HepG2 (cell line): ENCODE data around the gene SAMD14. TPM values are rescaled to one million over a fixed set of nuclear protein-coding genes. Genes with fewer than 3 reads are reported as not detected.

Source experiments
- ATAC-seq: fragments of 200-7000 bp; cut with Tn5 transposase; 3 replicates; pipeline ENCODE4 v1.9.1; 2020; ENCODE audit warnings: mild to moderate bottlenecking, moderate library complexity
- BruUV-seq: library from RNA; stranded (reverse); fragments of 400-500 nt; replicated peaks from 2 replicates; lab custom pipeline; 2021; lab: Mats Ljungman, UMichigan
- CTCF ChIA-PET: fragments of 300-600 bp; formaldehyde crosslinking; extraction: SDS; loops from one replicate; lab custom pipeline; 2021; ENCODE audit warnings: low total read pairs, inconsistent platforms, low intra/inter-chr PET ratio; lab: Yijun Ruan, JAX
- POLR2A ChIA-PET: fragments of 350-600 bp; sonication (Branson Sonifier 250); formaldehyde crosslinking; loops from one replicate; lab custom pipeline; 2020; ENCODE audit warnings: antibody characterized with exemption, inconsistent platforms; lab: Yijun Ruan, JAX
- DNase-seq: peaks from one replicate; pipeline ENCODE4 v3.0.0-alpha.2; 2015; ENCODE audit warnings: low spot score
- FAIRE-seq: peaks from 3 replicates; lab custom pipeline; 2011; peaks lifted over from hg19 to GRCh38; lab: Jason Lieb, UNC
- H2AFZ ChIP-seq: one replicate; pipeline ENCODE4 v1.6.1; 2011; ENCODE audit warnings: low read length, inconsistent platforms
- H3K27ac ChIP-seq: fragments of 300-600 bp; 3 replicates; pipeline ENCODE4 v1.8.0; 2011; ENCODE audit warnings: mixed run types, mild to moderate bottlenecking, mixed read lengths, low read length, inconsistent platforms; ENCODE audit not compliant: insufficient read depth; ENCODE audit errors: extremely low read length
- H3K27me3 ChIP-seq, 2 experiments: fragments of 200-600 bp in 1 of 2; 2 replicates in 1 of 2; 3 replicates in 1 of 2; pipeline versions ENCODE4 v1.6.0 to v1.8.0; 2011; ENCODE audit warnings: low read length in 2 of 2, mild to moderate bottlenecking in 2 of 2, moderate library complexity in 2 of 2, inconsistent platforms in 1 of 2; ENCODE audit not compliant: insufficient read depth in 2 of 2, control insufficient read depth in 1 of 2
- H3K36me3 ChIP-seq, 2 experiments: fragments of 200-600 bp in 1 of 2; replicated peaks in 1 of 2; 2 replicates in 1 of 2; 3 replicates in 1 of 2; pipeline versions ENCODE4 v1.5.1 to v1.8.0; 2011; ENCODE audit warnings: low read length in 2 of 2, inconsistent platforms in 1 of 2; ENCODE audit not compliant: insufficient read depth in 2 of 2, control insufficient read depth in 1 of 2
- H3K4me1 ChIP-seq: 2 replicates; pipeline ENCODE4 v1.5.1; 2012; ENCODE audit warnings: low read length, inconsistent platforms; ENCODE audit not compliant: insufficient read depth
- H3K4me2 ChIP-seq: 2 replicates; pipeline ENCODE4 v1.6.0; 2011; ENCODE audit warnings: low read depth, low read length, inconsistent platforms
- H3K4me3 ChIP-seq, 3 experiments: fragments of 200-600 bp in 1 of 3; sonication (generic), shearing (Covaris generic) in 1 of 3; replicated peaks in 1 of 3; 2 replicates each; pipeline ENCODE4 v1.5.1; 2011 to 2016; ENCODE audit warnings: low read length in 3 of 3, inconsistent platforms in 2 of 3, low read depth in 2 of 3, mild to moderate bottlenecking in 2 of 3, control low read depth in 1 of 3, mixed read lengths in 1 of 3; ENCODE audit not compliant: insufficient read depth in 1 of 3
- H3K79me2 ChIP-seq: one replicate; pipeline ENCODE4 v1.6.1; 2011; ENCODE audit warnings: low read length, inconsistent platforms; ENCODE audit not compliant: insufficient read depth
- H3K9ac ChIP-seq: 2 replicates; pipeline ENCODE4 v1.6.0; 2011; ENCODE audit warnings: mild to moderate bottlenecking, low read depth, low read length, inconsistent platforms; ENCODE audit not compliant: insufficient read depth
- H3K9me3 ChIP-seq: 2 replicates; pipeline ENCODE4 v1.5.1; 2012; ENCODE audit warnings: mild to moderate bottlenecking, low read length
- H4K20me1 ChIP-seq: 2 replicates; pipeline ENCODE4 v1.6.0; 2011; ENCODE audit warnings: inconsistent platforms, mild to moderate bottlenecking, low read length, moderate library complexity; ENCODE audit not compliant: insufficient read depth
- DMAP1 ChIP-seq: IDR thresholded peaks from 2 replicates; pipeline ENCODE4 v1.6.1; 2016
- FOSL2 ChIP-seq: sonication (generic); formaldehyde crosslinking; IDR thresholded peaks from 2 replicates; pipeline ENCODE4 v1.4.0; 2020; ENCODE audit warnings: missing genetic modification reagents
- NFKBIZ ChIP-seq: IDR thresholded peaks from 2 replicates; pipeline ENCODE4 v1.6.1; 2018; ENCODE audit warnings: missing genetic modification reagents, missing compliant biosample characterization
- RCOR2 ChIP-seq: IDR thresholded peaks from 2 replicates; pipeline ENCODE4 v1.6.1; 2016; ENCODE audit warnings: missing biosample characterization, missing genetic modification reagents
- SETDB1 ChIP-seq: sonication (generic); formaldehyde crosslinking; IDR thresholded peaks from 2 replicates; pipeline ENCODE4 v1.5.1; 2020; ENCODE audit warnings: missing genetic modification reagents, mild to moderate bottlenecking, borderline replicate concordance
- SOX13 ChIP-seq, 3 experiments: fragments of 450-650 bp in 1 of 3; sonication (generic) in 1 of 3; formaldehyde crosslinking in 1 of 3; IDR thresholded peaks in 2 of 3; conservative IDR thresholded peaks in 1 of 3; 2 replicates each; pipeline versions ENCODE4 v1.5.0 to v1.6.1; 2016 to 2020; ENCODE audit warnings: antibody characterized with exemption in 1 of 3, mild to moderate bottlenecking in 1 of 3, missing compliant biosample characterization in 1 of 3, missing genetic modification reagents in 1 of 3, moderate library complexity in 1 of 3
- THAP8 ChIP-seq: sonication (generic); formaldehyde crosslinking; IDR thresholded peaks from 2 replicates; pipeline ENCODE4 v1.5.1; 2020; ENCODE audit warnings: missing genetic modification reagents, mild to moderate bottlenecking, borderline replicate concordance
- ZBTB2 ChIP-seq: sonication (generic); formaldehyde crosslinking; IDR thresholded peaks from 2 replicates; pipeline ENCODE4 v1.8.0; 2022; ENCODE audit warnings: low read depth, missing genetic modification reagents
- ZBTB49 ChIP-seq: sonication (generic); formaldehyde crosslinking; IDR thresholded peaks from 2 replicates; pipeline ENCODE4 v1.4.0; 2020; ENCODE audit warnings: missing genetic modification reagents, borderline replicate concordance
- ZNF878 ChIP-seq: sonication (generic); formaldehyde crosslinking; IDR thresholded peaks from 2 replicates; pipeline ENCODE4 v1.8.1; 2023; ENCODE audit warnings: mild to moderate bottlenecking, missing genetic modification reagents, moderate library complexity
- WGBS: methylation state at CpG from one replicate; pipeline ENCODE4 v1.1.6; 2017; ENCODE audit warnings: low lambda C conversion rate; 5-methylcytosine and 5-hydroxymethylcytosine counted together
- in situ Hi-C: cut with HindIII; loops from 2 replicates; pipeline ENCODE4 v1.10.0; 2017; ENCODE audit warnings: low pct_unique_long_range_greater_than_20kb; ENCODE audit not compliant: extremely low pct_ligation_motif_present
- intact Hi-C: fragments of 100-400 bp; cut with micrococcal nuclease; formaldehyde crosslinking; loops from one replicate; pipeline ENCODE4 v1.10.0; 2022; ENCODE audit not compliant: unreplicated experiment
- polyA plus RNA-seq, 8 experiments: library from polyadenylated mRNA; depleted of rRNA in 3 of 8; stranded (reverse) in 7 of 8; unstranded in 1 of 8; fragments of >200 nt; fragmentation: Illumina TruSeq in 4 of 8; extraction: Trizol in 4 of 8; gene quantifications; 2 replicates each; pipeline versions ENCODE4 v1.2.1 to v1.2.3, GENCODE V29; 2011 to 2016; ENCODE audit warnings: low read depth in 4 of 8, missing spikeins in 1 of 8, mixed read lengths in 1 of 8; ENCODE audit not compliant: insufficient read depth in 1 of 8
- total RNA-seq, 5 experiments: library from RNA; depleted of rRNA; stranded (reverse); fragments of >200 nt; fragmentation: Illumina TruSeq; extraction: Trizol; gene quantifications; 2 replicates each; pipeline ENCODE4 v1.2.3, GENCODE V29; 2016; ENCODE audit warnings: low read depth in 1 of 5

The SAMD14 gene
- total and polyA plus RNA-seq, 2 of the 13 experiments (the other 11 are each of a cell fraction or from before 2014, with no cell fraction given) = 0.07 to 0.22 TPM

- no peaks in the 10 kb centered on the region for H3K36me3 ChIP-seq
- ChIA-PET POLR2A (no interaction called here), CTCF (interaction anchor here (1.6 to 2.5 kb wide), 3 partner anchors 22 to 69 kb away, joined by 6 to 32 read pairs (median 7); no protein-coding TSS in a partner anchor)
- BruUV-seq = no TSS peak
- TF ChIP-seq THAP8 (no peak), ZBTB49 (CRISPR knock-in tag) (no peak), DMAP1 (CRISPR knock-in tag) (no peak), SOX13 (IDR thresholded peaks at IDR 0.05) (no peak), SOX13 (CRISPR knock-in tag; conservative IDR thresholded peaks at IDR 0.05 in 1 of 2, IDR thresholded peaks at IDR 0.05 in 1 of 2) (no peak), FOSL2 (CRISPR knock-in tag) (no peak), ZBTB2 (CRISPR knock-in tag) (no peak), NFKBIZ (CRISPR knock-in tag) (no peak), SETDB1 (CRISPR knock-in tag) (no peak), RCOR2 (no peak), ZNF878 (no peak)
- peaks cover 15% of the 10 kb centered on the region for H3K4me1 ChIP-seq
- no peak overlapping the region for H3K4me3 ChIP-seq
- intact Hi-C loops (no loop called here), in situ Hi-C loops (loop anchor here (5.0 kb wide), 1 partner anchor 45 kb away; no protein-coding TSS in a partner anchor)
- H4K20me1 ChIP-seq = no peaks in the 10 kb centered on the region
- H3K9ac ChIP-seq = no peak overlapping the region
- no peaks in the 10 kb centered on the region for H3K79me2 ChIP-seq
- ATAC-seq (no peak), DNase-seq (no peak), FAIRE-seq (no peak)
- H3K9me3 ChIP-seq = no peaks in the 10 kb centered on the region
- H3K27ac ChIP-seq = no peak overlapping the region
- peaks cover 9 to 72% of the 10 kb centered on the region in 2 experiments; a peak in 3 of 5 replicates for H3K27me3 ChIP-seq
- H3K4me2 ChIP-seq = no peak overlapping the region
- no peak overlapping the region for H2AFZ ChIP-seq
- WGBS = 17% methylated on average over 8 of the region's 8 CpGs
Measured at GRCh38 chr17:50162466-50163254, 32.7 kb upstream of the SAMD14 start.
